Skeletal muscle satellite cell (primary cell): ENCODE measurements around the gene TNKS2.

ENCODE experiments used
- H3K27me3 ChIP-seq: 2 replicates; pipeline ENCODE4 v1.7.0; 2013; ENCODE audit warnings: low read length; ENCODE audit not compliant: control insufficient read depth, insufficient read depth
- H3K36me3 ChIP-seq: 2 replicates; pipeline ENCODE4 v1.7.0; 2013; ENCODE audit warnings: mild to moderate bottlenecking, control low read depth, low read length; ENCODE audit not compliant: insufficient read depth
- H3K4me1 ChIP-seq: 2 replicates; pipeline ENCODE4 v1.7.0; 2013; ENCODE audit warnings: low read length; ENCODE audit not compliant: control insufficient read depth, insufficient read depth
- H3K4me2 ChIP-seq: 2 replicates; pipeline ENCODE4 v1.7.0; 2013; ENCODE audit warnings: mild to moderate bottlenecking, low read length
- H3K4me3 ChIP-seq: 2 replicates; pipeline ENCODE4 v1.7.0; 2013; ENCODE audit warnings: low read length
- H3K9ac ChIP-seq: 2 replicates; pipeline ENCODE4 v1.7.0; 2013; ENCODE audit warnings: mild to moderate bottlenecking, low read depth, low read length, moderate library complexity
- H3K9me3 ChIP-seq: replicated peaks from 2 replicates; pipeline ENCODE4 v1.7.0; 2013; ENCODE audit warnings: mild to moderate bottlenecking, control low read depth, low read length

TNKS2 gene

GRCh38 chr10:91772869-91773268 lies 25.4 kb upstream of the TNKS2 start:
- H3K4me2 ChIP-seq = no peak overlapping the region

GRCh38 chr10:91774571-91774970 lies 23.7 kb upstream of the TNKS2 start:
- Histone ChIP-seq H3K9me3 (no peaks in the 10 kb centered on the region), H3K27me3 (no peaks in the 10 kb centered on the region), H3K4me2 (no peak overlapping the region), H3K36me3 (no peaks in the 10 kb centered on the region), H3K9ac (no peak overlapping the region), H3K4me1 (no peaks in the 10 kb centered on the region), H3K4me3 (no peak overlapping the region)

More at GRCh38 chr10:91772869-91773268, 25.4 kb upstream of the TNKS2 start:
- Histone ChIP-seq H3K9me3 (no peaks in the 10 kb centered on the region), H3K36me3 (no peaks in the 10 kb centered on the region), H3K27me3 (no peaks in the 10 kb centered on the region), H3K4me3 (no peak overlapping the region), H3K9ac (no peak overlapping the region), H3K4me1 (no peaks in the 10 kb centered on the region)

- Histone ChIP-seq H3K36me3 (no peaks in the 10 kb centered on the region), H3K4me2 (no peak overlapping the region), H3K4me1 (no peaks in the 10 kb centered on the region), H3K4me3 (no peak overlapping the region), H3K9ac (no peak overlapping the region), H3K9me3 (no peaks in the 10 kb centered on the region), H3K27me3 (no peaks in the 10 kb centered on the region)
Observed at GRCh38 chr10:91775731-91776130, 22.5 kb upstream of the TNKS2 start.

- no peak overlapping the region for H3K9ac ChIP-seq
- H3K4me1 ChIP-seq = no peaks in the 10 kb centered on the region
- no peak overlapping the region for H3K4me2 ChIP-seq
- H3K9me3 ChIP-seq = no peaks in the 10 kb centered on the region
- H3K4me3 ChIP-seq = no peak overlapping the region
- no peaks in the 10 kb centered on the region for H3K27me3 ChIP-seq
- no peaks in the 10 kb centered on the region for H3K36me3 ChIP-seq
Observed at GRCh38 chr10:91776266-91776665, 22.0 kb upstream of the TNKS2 start.

- Histone ChIP-seq H3K27me3 (peaks cover 2% of the 10 kb centered on the region), H3K9me3 (no peaks in the 10 kb centered on the region), H3K4me2 (no peak overlapping the region), H3K4me3 (no peak overlapping the region), H3K9ac (no peak overlapping the region), H3K4me1 (no peaks in the 10 kb centered on the region), H3K36me3 (no peaks in the 10 kb centered on the region)
Observed at GRCh38 chr10:91778485-91778884, 19.7 kb upstream of the TNKS2 start.

GRCh38 chr10:91779011-91779605 lies 19.1 kb upstream of the TNKS2 start:
- Histone ChIP-seq H3K36me3 (no peaks in the 10 kb centered on the region), H3K4me1 (no peaks in the 10 kb centered on the region), H3K4me3 (no peak overlapping the region), H3K4me2 (no peak overlapping the region), H3K9ac (no peak overlapping the region), H3K27me3 (peaks cover 2% of the 10 kb centered on the region), H3K9me3 (no peaks in the 10 kb centered on the region)

GRCh38 chr10:91782539-91782938 lies 15.7 kb upstream of the TNKS2 start:
- Histone ChIP-seq H3K9ac (no peak overlapping the region), H3K4me2 (no peak overlapping the region), H3K27me3 (peaks cover 2% of the 10 kb centered on the region), H3K9me3 (no peaks in the 10 kb centered on the region), H3K36me3 (no peaks in the 10 kb centered on the region), H3K4me3 (no peak overlapping the region), H3K4me1 (no peaks in the 10 kb centered on the region)

- Histone ChIP-seq H3K27me3 (peaks cover 2% of the 10 kb centered on the region), H3K4me3 (no peak overlapping the region), H3K9me3 (no peaks in the 10 kb centered on the region), H3K4me2 (no peak overlapping the region), H3K4me1 (no peaks in the 10 kb centered on the region), H3K9ac (no peak overlapping the region), H3K36me3 (no peaks in the 10 kb centered on the region)
Observed at GRCh38 chr10:91785830-91786229, 12.4 kb upstream of the TNKS2 start.

- Histone ChIP-seq H3K36me3 (no peaks in the 10 kb centered on the region), H3K27me3 (peaks cover 2% of the 10 kb centered on the region), H3K9ac (no peak overlapping the region), H3K4me2 (no peak overlapping the region), H3K9me3 (no peaks in the 10 kb centered on the region), H3K4me1 (no peaks in the 10 kb centered on the region), H3K4me3 (no peak overlapping the region)
Observed at GRCh38 chr10:91787258-91787657, 11.0 kb upstream of the TNKS2 start.

- Histone ChIP-seq H3K4me2 (no peak overlapping the region), H3K9ac (no peak overlapping the region), H3K36me3 (no peaks in the 10 kb centered on the region), H3K9me3 (no peaks in the 10 kb centered on the region), H3K4me1 (no peaks in the 10 kb centered on the region), H3K4me3 (no peak overlapping the region), H3K27me3 (peaks cover under 1% of the 10 kb centered on the region)
Observed at GRCh38 chr10:91787810-91788209, 10.4 kb upstream of the TNKS2 start.

- Histone ChIP-seq H3K4me3 (no peak overlapping the region), H3K36me3 (no peaks in the 10 kb centered on the region), H3K9ac (no peak overlapping the region), H3K27me3 (no peaks in the 10 kb centered on the region), H3K9me3 (no peaks in the 10 kb centered on the region), H3K4me2 (no peak overlapping the region), H3K4me1 (no peaks in the 10 kb centered on the region)
Observed at GRCh38 chr10:91788527-91788926, 9.7 kb upstream of the TNKS2 start.

GRCh38 chr10:91796331-91797047 lies 1.7 kb upstream of the TNKS2 start:
- Histone ChIP-seq H3K4me2 (peak overlapping the region; percentile 77), H3K4me3 (peak overlapping the region; percentile 86), H3K9me3 (no peaks in the 10 kb centered on the region), H3K9ac (peak overlapping the region; percentile 8), H3K27me3 (no peaks in the 10 kb centered on the region), H3K36me3 (no peaks in the 10 kb centered on the region), H3K4me1 (peaks cover 21% of the 10 kb centered on the region)
